ENCODE data around the gene TNRC18.
"Not testable (repeated sequence)": the region's sequence is repeated elsewhere in the genome, so short reads cannot be mapped to it uniquely, and the experiment has no call there.

Gene TNRC18

DNA sequence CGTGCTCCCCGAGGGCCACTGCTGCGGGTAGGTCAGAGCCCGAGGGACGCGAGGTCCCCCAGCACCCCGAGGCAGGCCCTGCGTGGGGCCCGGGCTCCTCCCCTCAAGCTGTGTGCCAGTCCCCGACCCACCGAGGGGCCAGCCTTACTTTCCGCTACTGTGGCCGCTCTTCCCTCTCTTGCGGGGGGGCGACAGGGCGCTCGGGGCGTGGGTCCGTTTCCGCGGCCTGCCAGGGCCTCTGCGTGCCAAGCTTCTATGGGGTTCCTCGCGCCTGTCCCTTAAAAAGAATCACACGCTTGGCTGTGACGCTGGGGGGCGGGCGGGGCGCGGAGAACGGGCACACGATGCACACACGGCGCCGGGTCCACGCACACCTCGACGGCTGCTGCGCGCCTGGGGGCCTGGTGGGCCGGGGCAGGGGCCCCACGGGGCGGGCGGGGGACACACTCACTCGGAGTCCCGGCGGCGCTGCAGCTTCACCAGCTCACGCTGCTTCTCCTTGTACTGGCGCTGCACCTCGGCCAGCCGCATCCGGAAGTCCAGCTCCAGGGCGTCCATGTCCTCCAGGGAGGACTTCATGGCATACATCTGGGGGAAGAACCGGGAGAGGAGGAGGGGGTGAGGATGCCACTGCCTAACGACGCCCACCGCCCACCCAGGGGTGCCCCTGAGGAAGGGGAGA, 62.0 kb downstream of the TNRC18 start:
- no peak for TF ChIP-seq CTCF (IDR thresholded peaks at IDR 0.05; ENCODE audit: extremely low read depth, insufficient read depth, missing control alignments)
- in situ Hi-C loops (cut with MboI; ENCODE audit: low pct_unique_long_range_greater_than_20kb, low sequenced_read_pairs, unreplicated experiment), result no loop called here
- no peak for DNase-seq (ENCODE audit: low spot score)

GRCh38 chr7:5360971-5361370, 62.7 kb downstream of the TNRC18 start:
- no peak for TF ChIP-seq CTCF (IDR thresholded peaks at IDR 0.05; ENCODE audit: extremely low read depth, insufficient read depth, missing control alignments)
- in situ Hi-C loops (cut with MboI; ENCODE audit: low pct_unique_long_range_greater_than_20kb, low sequenced_read_pairs, unreplicated experiment), result no loop called here
- DNase-seq (ENCODE audit: low spot score), result no peak

GRCh38 chr7:5360451-5360850, 63.2 kb downstream of the TNRC18 start:
- DNase-seq (ENCODE audit: low spot score), result no peak
- TF ChIP-seq CTCF (IDR thresholded peaks at IDR 0.05; ENCODE audit: extremely low read depth, insufficient read depth, missing control alignments), result no peak
- in situ Hi-C loops (cut with MboI; ENCODE audit: low pct_unique_long_range_greater_than_20kb, low sequenced_read_pairs, unreplicated experiment), result no loop called here

DNA sequence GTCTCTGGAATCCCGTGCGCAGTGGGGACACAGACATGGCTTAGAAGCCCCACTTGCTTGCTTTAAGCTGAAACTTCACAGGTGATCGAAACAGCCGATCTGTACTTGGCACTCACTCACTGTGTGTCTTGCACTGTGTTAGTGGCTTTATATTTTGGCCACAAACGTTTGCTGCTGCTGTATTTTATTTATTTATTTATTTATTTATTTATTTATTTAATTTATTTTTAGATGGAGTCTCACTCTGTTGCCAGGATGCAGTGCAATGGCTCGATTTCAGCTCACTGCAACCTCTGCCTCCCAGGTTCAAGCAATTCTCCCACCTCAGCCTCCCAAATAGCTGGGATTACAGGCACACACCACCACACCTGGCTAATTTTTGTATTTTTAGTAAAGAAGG, 63.6 kb downstream of the TNRC18 start:
- in situ Hi-C loops (cut with MboI; ENCODE audit: low pct_unique_long_range_greater_than_20kb, low sequenced_read_pairs, unreplicated experiment); DNase-seq (ENCODE audit: low spot score): not testable (repeated sequence)

DNA sequence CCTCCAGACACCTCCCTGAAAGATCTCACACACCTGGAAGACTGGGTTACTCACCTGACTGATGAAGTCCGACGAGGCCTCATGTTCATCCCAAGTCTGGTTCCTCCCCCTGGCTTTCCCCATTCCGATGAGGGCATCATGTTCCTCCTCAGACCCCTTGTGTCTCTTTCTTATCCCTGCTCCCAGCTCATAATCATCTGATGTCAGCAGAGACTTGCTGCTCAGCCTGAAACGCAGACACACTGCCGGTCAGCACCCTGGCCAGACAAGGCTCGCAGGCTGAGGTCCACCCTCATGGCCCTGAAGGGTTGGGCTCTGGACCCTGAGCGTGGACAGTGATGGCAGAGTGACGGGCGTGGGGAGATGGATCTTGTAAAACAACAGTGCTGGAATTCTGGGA, 64.3 kb downstream of the TNRC18 start:
- in situ Hi-C loops (cut with MboI; ENCODE audit: low pct_unique_long_range_greater_than_20kb, low sequenced_read_pairs, unreplicated experiment), result no loop called here
- no peak for DNase-seq (ENCODE audit: low spot score)
- no peak for TF ChIP-seq CTCF (IDR thresholded peaks at IDR 0.05; ENCODE audit: extremely low read depth, insufficient read depth, missing control alignments)

GRCh38 chr7:5357951-5358350, 65.7 kb downstream of the TNRC18 start:
- TF ChIP-seq CTCF (IDR thresholded peaks at IDR 0.05; ENCODE audit: extremely low read depth, insufficient read depth, missing control alignments), result no peak
- in situ Hi-C loops (cut with MboI; ENCODE audit: low pct_unique_long_range_greater_than_20kb, low sequenced_read_pairs, unreplicated experiment), result no loop called here

DNA sequence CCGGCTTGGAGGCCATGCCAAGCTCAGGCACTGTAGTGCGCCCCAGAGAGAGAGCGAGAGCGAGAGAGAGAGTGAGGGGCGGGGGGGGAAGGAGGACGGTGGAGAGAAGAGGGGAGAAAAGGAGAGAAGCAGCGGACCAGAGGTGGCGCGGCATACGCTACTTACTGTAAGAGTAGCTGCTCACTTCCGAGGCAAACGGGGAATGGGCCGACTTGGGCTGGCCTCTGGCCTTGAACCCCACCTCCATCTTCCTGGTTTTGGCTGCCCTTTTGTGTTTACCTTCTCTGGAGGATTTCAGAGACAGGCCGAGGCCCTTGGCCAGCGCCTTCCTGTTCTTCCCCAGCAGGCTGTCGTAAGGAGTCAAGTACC, 66.9 kb downstream of the TNRC18 start:
- in situ Hi-C loops (cut with MboI; ENCODE audit: low pct_unique_long_range_greater_than_20kb, low sequenced_read_pairs, unreplicated experiment), result no loop called here

More at GRCh38 chr7:5357951-5358350, 65.7 kb downstream of the TNRC18 start:
- DNase-seq (ENCODE audit: low spot score), result no peak

More for the DNA sequence above, 66.9 kb downstream of the TNRC18 start:
- no peak for DNase-seq (ENCODE audit: low spot score)
- no peak for TF ChIP-seq CTCF (IDR thresholded peaks at IDR 0.05; ENCODE audit: extremely low read depth, insufficient read depth, missing control alignments)

All from GM13977 (cell line).